Peyer's patch (tissue), 4 donors: ENCODE data around the gene USP32.

Experiments used
- POLR2A ChIP-seq, 2 donors: fragments of 450-650 bp; IDR thresholded peaks; one replicate each; pipeline ENCODE4 v1.5.1; 2017; ENCODE audit warnings: antibody characterized with exemption in 2 of 2, mild to moderate bottlenecking in 2 of 2, moderate library complexity in 2 of 2
- TF ChIP-seq, protein P1 (sequence below), 6 experiments: fragments of 450-650 bp in 4 of 6; fragments of 200-600 bp in 2 of 6; sonication (generic) in 1 of 6; IDR thresholded peaks; one replicate each; pipeline ENCODE4 v1.5.1; 2017 to 2019; ENCODE audit warnings: antibody characterized with exemption in 6 of 6, mild to moderate bottlenecking in 3 of 6, moderate library complexity in 1 of 6

DNA sequence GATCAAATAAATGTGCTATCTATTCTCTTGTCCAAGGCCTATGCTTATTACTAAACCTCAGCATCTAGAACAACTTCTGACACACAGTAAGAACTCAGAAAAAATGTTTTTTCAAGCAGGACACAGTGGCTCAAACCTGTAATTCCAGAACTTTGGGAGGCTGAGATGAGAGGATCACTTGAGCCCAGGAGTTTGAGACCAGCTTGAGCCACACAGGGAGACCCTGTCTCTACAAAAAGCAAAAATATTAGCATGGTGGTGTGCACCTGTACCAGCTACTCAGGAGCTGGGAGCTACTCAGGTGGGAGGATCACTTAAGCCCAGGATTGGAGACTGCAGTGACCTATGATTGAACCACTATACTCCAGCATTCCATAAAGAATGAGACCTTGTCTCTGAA lies 32.5 kb downstream of the USP32 start:
- TF ChIP-seq, protein P1, sequence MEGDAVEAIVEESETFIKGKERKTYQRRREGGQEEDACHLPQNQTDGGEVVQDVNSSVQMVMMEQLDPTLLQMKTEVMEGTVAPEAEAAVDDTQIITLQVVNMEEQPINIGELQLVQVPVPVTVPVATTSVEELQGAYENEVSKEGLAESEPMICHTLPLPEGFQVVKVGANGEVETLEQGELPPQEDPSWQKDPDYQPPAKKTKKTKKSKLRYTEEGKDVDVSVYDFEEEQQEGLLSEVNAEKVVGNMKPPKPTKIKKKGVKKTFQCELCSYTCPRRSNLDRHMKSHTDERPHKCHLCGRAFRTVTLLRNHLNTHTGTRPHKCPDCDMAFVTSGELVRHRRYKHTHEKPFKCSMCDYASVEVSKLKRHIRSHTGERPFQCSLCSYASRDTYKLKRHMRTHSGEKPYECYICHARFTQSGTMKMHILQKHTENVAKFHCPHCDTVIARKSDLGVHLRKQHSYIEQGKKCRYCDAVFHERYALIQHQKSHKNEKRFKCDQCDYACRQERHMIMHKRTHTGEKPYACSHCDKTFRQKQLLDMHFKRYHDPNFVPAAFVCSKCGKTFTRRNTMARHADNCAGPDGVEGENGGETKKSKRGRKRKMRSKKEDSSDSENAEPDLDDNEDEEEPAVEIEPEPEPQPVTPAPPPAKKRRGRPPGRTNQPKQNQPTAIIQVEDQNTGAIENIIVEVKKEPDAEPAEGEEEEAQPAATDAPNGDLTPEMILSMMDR (IDR thresholded peaks at IDR 0.05), result no peak
- no peak for TF ChIP-seq POLR2A (IDR thresholded peaks at IDR 0.05)
